GM10847 (cell line): ENCODE measurements around the gene ZBTB45.

Source experiments
- POLR2A ChIP-seq: IDR thresholded peaks from 2 replicates; pipeline ENCODE4 v1.6.1; 2011; ENCODE audit not compliant: insufficient read length; ENCODE audit errors: extremely low read depth

The ZBTB45 gene

DNA sequence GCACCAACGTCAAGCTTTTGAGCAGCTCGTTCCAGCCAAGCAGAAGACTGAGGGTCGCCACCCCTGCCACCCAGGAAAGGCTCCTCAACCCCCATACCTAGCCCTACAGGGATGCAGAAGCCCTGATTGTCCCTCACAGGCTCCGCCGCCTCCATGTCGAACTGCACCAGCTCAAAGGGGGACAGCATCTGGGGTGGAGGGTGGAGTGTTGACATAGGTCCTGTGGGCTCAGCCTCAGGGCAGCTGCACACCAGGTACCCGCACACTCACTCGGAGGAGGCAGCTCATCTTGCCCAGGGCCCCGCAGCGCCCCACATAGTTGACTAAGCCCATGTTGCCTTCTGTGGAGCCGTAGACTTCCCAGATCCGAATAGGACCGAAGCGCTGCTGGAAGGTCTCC is 19.4 kb downstream of the ZBTB45 start:
- TF ChIP-seq POLR2A, result no peak

DNA sequence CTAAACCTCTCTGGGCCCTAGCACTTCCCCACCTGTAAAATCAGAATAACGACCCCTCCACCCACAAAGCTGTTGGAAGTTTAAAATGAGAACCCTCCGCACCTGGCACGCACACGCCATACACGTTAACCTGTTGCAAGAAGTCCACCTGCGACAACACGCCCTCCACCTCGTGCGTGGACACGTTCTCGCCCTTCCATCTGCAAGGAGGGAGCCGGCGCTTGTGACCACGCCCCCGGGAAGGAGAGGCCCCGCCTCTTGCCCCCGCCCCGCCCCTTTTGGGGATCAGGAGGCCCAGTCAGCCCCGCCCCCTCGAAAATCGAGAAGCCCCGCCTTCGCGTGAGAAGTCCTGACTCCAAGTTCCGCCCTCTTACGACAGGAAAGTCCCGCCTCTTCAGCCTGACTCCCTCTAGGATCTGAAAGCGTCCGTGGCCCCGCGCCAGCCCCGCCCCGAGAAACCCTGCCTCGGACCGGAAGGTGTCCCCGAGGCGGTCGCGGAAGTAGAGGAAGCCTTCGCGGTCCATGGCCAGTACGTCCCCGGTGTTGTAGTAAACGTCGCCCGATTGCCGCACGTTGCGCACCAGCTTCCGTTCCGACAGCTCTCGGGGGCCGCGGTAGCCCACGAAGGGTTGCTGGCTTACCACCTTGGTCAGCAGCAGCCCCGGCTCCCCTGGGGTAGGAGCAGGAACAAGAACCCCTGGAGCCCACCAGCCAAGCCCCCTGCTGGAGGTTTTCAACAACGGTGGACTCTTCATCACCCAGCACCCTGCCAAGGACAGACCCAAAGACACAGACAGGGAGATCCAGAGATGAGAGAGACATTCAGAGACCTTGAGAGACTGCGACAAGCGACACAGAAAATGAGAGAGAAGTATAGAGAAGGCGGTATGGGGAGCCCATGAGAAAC is 20.3 kb downstream of the ZBTB45 start:
- TF ChIP-seq POLR2A, result peak; percentile 38

DNA sequence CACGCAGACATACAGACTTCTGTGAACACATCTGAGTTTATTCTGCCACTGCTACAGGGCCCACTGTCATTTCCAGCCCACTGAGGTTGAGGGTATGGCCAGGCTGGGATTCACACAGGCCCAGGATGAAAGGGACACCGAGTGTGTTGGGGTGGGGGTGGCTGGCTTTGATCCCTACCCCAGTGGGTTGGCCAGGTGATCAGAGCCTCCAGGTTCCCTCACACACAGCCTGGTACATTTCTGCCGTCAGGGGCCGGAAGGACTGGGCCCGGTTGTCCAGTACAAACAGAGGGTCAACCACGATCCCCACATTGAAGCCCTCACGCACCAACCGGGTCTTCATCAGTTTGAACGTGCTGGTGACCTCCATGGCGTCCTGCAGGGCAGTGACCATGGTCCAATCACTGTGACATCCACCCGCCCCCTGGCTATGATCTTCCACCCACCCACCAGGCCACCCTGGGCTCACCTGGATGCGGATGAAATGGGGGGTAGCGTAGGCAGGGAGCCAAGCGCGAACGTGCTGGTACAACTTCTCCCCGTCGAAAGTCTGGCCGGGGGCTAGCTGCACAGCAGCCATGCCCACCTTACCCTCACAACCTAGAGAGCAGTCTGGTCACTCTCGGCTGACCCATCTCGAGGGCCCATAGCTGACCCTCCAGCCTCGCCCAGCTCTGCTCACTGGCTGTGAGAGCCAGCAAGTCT is 21.1 kb downstream of the ZBTB45 start:
- no peak for TF ChIP-seq POLR2A

DNA sequence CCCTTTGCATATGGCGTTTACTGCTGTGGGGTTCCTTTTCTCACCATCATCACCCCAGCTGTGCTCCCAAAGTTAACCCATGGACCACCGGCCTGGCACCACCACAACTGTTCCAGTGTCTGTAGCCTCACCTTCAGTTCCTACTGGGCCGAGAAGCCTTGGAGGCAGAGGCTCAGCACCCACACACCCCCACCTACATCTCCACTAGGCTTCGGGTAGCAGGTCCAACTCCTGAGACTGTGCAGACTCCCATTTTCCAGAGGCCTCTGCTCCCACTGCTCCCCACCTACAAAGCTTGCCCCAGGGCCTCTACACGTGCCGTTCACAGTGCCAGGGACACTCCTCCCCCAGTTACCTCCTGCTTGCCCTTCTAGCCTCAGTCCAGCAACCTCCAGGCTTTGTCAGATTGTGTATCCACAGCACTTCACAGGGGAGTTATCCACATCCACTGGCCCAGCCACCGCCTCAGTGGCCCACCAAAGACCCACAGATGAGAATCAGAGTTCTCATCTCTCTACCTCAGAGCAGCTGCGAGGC is 21.9 kb downstream of the ZBTB45 start:
- no peak for TF ChIP-seq POLR2A

DNA sequence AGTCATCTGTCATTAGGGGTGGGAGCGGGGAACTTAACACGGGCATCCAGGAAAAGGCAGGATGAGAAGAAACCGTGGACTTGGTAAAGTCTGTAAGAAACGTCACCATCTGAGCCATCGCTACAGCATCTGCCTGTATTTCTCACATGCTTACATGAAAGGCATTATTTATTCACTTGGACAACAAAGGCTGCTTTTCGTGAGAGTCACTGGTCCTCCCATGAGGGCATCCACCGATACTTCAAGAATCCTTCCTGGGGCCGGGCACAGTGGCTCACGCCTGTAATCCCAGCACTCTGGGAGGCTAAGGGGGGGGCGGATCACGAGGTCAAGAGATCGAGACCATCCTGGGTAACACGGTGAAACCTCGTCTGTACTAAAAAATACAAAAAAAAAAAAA is 27.3 kb downstream of the ZBTB45 start:
- no peak for TF ChIP-seq POLR2A

- no peak for TF ChIP-seq POLR2A
Measured at GRCh38 chr19:58491393-58491792, 28.2 kb downstream of the ZBTB45 start.

GRCh38 chr19:58483776-58484175 is 35.8 kb downstream of the ZBTB45 start:
- TF ChIP-seq POLR2A, result no peak

DNA sequence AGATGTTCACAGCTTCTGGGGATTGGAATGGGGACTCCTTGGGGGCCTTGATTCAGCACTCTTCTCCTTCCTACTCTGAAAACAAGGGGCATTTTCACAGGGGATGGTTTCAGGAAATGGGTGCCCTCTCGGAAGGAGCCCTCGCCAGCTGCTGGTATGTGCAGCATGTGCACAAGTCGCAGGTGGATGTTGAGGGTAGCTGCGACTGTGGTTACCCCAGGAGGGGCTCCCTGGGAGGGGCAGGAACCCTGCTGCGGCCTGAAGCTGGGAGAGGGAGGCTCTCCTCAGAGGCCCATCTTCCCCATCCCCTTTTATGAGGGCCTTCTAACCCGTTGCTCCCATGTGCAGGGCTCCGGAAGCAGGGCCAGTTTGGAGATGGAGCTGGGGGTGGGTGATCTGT is 37.2 kb downstream of the ZBTB45 start:
- no peak for TF ChIP-seq POLR2A

DNA sequence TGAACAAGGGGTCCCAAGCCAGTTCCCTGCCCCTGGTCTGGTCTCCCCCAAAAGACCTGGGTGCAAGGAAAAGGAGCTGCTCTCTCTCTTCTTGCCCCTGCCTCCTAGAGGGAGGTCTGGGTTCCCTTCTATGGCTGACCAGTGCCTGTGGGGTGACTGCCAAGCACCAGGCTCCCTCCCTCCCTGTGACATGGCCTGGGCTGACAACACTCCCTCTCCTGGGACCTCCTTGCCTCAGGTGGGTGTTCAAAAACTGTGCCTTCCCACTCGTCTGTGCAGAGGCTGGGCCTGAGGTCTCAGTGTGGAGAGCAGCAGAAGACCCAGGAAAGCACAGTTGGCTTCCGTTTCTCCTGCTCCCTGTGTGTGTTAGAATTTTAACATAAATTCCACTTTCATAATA is 38.8 kb downstream of the ZBTB45 start:
- no peak for TF ChIP-seq POLR2A

DNA sequence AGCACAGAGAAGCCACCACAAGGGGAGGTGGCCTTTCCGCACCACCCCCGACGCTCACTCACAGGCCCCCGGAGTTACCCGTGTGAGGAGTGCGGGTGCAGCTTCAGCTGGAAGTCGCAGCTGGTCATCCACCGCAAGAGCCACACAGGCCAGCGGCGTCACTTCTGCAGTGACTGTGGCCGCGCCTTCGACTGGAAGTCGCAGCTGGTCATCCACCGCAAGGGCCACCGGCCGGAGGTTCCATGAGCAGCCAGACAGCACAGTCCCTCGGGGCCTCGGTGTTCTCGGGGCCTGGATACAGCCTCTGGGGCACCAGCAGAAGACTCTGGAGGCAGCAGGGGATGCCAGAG is 39.2 kb downstream of the ZBTB45 start:
- no peak for TF ChIP-seq POLR2A

DNA sequence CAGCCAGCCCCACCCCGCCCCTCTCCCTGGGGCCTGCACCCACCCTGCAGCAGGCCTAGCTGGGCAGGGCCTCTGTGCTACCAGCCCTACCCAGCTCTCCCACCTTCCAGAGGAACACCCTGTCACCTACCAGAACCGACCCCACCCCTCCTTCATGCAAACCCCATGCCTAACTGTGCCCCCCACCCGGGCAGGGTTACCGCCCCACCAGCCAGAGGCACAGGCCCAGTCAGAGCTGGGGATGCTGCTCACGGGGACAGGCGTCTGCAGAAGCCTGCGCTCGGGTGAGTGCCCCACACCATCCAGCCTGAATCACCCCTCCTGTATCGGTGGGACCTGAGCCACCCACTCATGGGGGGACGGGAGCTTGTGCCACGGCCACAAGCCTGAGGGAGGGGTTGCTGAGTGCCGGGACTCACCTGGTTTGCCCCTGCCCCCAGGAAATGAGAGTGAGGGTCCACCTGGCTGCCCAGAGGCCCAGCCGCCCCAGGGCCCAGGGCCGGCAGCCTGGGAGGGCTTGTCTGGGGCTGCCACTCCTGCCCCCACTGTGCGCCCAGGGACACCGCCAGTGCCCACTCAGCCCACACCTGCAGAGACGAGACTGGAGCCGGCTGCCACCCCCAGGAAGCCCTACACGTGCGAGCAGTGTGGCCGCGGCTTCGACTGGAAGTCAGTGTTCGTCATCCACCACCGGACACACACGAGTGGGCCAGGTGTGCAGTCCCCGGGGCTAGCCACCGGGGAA is 39.7 kb downstream of the ZBTB45 start:
- TF ChIP-seq POLR2A, result no peak

GRCh38 chr19:58479303-58479702 is 40.3 kb downstream of the ZBTB45 start:
- no peak for TF ChIP-seq POLR2A

- no peak for TF ChIP-seq POLR2A
Measured at GRCh38 chr19:58477871-58478270, 41.7 kb downstream of the ZBTB45 start.

DNA sequence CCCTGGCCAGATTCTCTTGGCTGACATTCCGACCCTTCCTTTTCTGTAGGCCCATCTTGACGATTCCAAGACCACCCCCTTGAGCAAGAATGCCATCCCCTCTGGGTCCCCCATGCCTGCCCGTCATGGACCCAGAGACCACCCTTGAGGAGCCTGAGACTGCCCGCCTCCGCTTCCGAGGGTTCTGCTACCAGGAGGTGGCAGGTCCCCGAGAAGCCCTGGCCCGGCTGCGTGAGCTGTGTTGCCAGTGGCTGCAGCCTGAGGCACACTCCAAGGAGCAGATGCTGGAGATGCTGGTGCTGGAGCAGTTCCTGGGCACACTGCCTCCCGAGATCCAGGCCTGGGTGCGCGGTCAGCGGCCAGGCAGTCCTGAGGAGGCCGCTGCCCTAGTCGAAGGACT is 42.5 kb downstream of the ZBTB45 start:
- no peak for TF ChIP-seq POLR2A

DNA sequence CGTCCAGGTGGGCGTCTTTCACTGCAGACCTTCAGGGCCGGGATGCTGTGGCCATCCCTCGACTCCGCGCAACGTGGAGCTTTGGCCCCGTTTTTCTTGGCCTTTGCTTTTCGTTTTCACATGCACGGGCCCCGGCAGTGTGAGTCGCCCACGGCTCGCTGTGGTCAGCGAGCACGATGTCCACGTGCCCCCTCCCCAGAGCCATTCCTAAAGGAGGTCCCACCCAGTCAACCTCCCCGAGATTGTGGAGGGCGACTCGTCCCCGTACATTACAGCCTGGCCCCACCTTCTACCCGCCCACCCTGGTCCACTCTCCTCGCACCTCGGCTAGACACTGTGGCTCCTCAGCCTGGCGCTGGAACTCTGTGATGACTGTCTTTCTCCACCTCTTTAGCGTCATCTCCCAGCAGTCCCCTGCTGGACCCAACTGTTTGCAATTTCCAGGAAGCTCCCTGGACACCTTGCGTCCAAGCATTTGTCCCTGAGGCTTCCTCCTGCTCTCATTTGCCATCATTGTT is 43.1 kb downstream of the ZBTB45 start:
- TF ChIP-seq POLR2A, result no peak
